Measurements from ENCODE around the gene WDFY2.
"Not testable (repeated sequence)": the region's sequence is repeated elsewhere in the genome, so short reads cannot be mapped to it uniquely, and the experiment has no call there.

Gene WDFY2

GRCh38 chr13:51632591-51633362 is 48.5 kb downstream of the WDFY2 start:
- no peak for DNase-seq

GRCh38 chr13:51635137-51635878 is 51.0 kb downstream of the WDFY2 start:
- DNase-seq: no peak

- no peak for DNase-seq
Measured at GRCh38 chr13:51636349-51636890, 52.2 kb downstream of the WDFY2 start.

- DNase-seq: no peak
Measured at GRCh38 chr13:51637852-51638215, 53.6 kb downstream of the WDFY2 start.

DNA sequence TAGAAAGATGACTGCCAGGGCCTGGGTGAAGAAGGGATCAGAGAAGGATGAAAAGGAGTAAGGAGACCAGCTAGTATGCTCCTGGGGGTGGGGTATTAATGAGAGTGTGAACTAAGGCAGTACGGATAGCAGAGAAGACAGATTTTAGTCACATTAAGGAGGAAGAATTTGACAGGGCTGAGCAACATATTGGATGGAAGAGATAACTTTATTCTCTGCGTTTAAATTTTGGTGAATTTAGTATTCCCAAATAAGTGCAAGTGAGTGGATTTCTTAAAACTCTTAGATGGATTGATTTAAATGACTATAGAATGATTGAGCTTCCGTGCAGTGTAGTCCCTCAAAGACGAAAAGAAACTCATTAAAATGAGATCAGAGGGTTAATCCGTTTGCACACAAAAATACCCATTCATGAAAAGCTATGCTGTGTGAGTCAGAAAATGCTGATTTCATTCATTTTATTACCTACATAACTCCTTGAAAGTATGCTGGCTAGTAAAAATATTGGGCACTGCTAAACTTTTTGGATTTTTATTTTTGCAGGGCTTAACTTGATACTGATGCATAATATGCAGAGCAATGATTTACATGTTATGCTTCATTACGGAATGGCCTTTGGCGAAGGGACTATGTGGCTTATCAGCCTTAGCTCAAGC is 54.1 kb downstream of the WDFY2 start:
- no peak for DNase-seq

GRCh38 chr13:51639171-51639570 is 54.9 kb downstream of the WDFY2 start:
- DNase-seq: no peak

DNA sequence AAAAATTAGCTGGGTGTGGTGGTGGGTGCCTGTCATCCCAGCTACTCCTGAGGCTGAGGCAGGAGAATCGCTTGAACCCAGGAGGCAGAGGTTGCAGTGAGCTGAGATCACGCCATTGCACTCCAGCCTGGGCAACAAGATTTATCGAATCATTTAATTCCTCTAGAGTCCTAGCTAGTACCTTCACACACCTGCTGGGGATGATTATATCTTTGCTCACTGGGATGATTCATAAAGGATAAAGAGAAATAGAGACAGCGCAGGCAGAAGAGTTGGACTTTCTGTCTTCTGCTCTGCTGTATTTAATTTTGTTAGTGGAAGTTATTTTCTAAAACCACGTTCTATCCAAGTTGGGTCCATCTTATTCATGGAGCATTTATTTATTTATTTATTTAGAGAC is 56.4 kb downstream of the WDFY2 start:
- not testable (repeated sequence) for DNase-seq

- no peak for DNase-seq
Measured at GRCh38 chr13:51643105-51643881, 59.0 kb downstream of the WDFY2 start.

DNA sequence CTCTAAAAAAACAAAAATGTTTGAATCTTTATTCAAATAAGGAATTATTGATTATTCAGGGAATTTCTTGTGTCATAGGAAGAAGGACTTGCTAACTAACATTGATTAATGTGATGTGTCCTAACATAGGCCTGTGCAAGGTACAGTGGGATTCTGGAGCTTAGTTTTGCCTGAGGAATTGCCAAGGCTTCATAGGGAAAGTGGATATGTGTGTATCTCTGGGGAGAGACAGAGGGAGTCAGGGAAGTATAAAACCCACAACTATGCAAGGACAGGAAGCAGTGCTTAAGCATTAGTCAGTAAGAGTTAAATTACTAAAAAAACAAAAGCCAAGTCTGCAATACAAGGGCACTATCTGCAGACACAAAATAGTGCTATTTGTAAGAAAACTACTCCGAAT is 59.6 kb downstream of the WDFY2 start:
- peak; percentile 24 for DNase-seq

DNA sequence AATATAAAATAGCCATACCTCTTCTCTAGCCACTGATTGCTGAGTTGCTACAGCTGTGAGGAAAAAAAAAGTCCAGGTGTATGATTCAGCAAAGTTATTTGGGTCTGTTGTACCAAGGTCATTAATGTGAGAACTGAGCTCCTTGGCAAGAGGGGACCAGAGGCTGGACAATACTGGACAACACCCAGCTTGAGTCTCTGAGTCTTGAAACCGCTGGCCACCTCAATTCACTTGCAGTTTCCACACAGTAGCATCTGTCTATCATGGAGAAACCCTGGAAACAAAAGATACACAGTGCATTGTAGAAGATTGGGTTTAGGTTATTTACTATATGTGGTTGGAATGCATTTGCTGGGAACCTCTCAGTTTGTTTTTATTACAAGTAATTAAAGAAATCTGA is 60.4 kb downstream of the WDFY2 start:
- no peak for DNase-seq

GRCh38 chr13:51645154-51645650 is 60.9 kb downstream of the WDFY2 start:
- DNase-seq: peak; percentile 88

DNA sequence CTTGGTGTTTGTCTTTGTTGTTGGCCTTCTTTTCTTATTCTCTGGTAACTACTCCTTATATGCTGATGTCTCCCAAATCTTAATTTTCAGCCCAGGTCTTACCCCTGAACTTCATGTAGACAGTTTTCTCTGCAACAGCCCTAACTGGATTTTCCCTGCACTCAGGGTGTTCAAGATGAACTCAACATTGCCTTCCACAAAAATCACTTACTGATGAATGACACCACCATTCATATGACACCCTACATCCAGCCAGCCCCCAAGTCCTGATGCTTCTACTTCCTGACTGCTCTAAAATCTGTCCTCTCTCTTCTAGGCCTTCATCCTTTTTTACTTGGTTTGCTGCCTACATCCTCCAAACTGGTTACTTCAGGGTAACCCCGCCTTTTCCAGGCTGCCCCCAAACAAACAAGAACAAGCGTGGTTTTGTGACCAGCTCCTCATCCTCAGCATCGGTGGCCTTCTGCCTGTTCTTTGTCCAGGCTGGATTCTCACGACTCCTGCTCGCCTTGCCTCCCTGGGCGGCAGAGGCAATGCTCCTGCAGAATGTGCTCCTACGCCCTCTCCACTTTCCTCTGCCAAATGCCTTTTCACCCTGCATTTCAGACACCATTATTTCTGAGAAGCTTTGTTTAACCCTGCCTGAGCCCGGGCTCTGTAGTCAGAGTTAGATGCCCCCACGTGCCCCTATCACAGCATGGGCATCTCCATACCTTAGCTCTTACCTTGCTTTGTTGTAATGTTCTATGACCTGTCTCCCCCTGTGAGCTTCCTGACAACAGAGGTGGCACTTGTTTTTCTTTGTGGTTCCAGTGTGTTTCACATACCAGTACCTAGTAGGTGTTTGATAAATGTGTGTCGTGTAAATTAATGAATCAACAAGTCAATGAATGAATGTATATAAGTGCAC is 61.8 kb downstream of the WDFY2 start:
- no peak for DNase-seq

- DNase-seq: no peak
Measured at GRCh38 chr13:51647067-51647466, 62.8 kb downstream of the WDFY2 start.

DNA sequence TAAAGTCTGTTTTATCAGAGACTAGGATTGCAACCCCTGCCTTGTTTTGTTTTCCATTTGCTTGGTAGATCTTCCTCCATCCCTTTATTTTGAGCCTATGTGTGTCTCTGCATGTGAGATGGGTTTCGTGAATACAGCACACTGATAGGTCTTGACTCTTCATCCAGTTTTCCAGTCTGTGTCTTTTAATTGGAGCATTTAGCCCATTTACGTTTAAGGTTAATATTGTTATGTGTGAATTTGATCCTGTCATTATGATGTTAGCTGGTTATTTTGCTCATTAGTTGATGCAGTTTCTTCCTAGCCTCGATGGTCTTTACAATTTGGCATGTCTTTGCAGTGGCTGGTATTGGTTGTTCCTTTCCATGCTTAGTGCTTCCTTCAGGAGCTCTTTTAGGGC is 67.9 kb downstream of the WDFY2 start:
- not testable (repeated sequence) for DNase-seq

- no peak for DNase-seq
Measured at GRCh38 chr13:51659276-51660127, 75.2 kb downstream of the WDFY2 start.

DNA sequence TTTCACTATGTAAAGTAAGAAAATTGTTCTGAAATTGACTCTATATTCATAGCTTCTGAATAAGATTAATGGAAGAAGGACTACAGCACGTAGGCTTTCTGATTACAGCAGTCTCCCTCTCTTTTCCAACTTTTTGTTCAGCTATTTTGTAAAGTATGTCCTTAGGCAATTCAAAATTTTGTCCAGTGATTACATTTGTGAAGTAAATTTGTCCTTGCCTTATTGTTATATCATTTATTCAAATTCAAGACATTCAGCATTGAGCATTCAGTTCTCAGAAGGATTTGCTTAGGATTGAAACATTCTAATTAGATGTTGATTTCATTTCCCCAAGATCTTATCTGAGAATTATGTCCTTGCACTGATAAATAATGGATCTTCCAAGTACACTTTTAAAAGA is 76.6 kb downstream of the WDFY2 start:
- no peak for DNase-seq

DNA sequence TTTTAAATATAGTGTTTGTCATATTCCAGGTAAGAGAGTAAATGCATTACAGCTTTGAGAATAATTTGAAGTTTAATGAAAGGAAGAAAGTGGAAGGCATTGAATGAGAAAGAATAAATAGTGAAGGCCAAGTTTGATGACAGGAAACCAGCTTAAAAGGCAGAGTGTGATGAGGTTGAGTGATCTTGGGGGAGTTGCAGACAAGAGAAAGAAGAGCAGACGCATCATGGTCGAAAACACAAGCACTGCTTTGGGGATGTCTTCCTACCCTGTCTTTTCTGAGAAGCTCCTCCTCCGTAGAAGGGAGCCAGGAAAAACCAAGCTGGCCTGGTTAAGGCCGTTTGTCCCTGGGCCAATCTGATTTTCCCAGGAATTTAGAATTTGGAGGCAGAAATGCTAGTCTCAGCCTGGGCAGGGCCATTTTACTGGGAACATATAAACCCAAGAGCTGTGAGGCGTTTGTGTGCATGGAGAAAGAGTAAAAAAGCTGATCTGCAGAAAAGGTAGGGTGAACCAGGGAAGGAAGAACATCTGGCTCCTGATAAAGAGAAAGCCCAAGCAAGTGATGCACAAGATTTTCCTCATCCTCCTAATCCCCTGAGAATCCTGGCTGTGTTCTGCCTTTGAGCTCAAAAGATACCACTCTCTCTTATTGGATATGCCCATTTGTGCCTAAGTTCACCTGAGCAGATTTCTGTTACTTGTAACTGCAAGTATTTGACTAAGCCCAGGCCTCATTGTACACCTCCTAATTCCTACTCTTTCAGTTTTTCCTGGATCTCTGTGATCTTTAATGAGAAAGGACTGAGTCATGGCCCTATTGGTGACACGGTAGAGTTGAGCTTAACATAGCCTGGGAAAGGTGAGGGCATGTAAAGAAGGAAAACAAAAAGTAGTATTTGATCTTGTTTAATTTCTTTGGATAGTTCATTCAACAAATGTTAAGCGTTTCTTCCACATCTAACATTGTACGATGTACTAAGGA is 80.0 kb downstream of the WDFY2 start:
- no peak for DNase-seq

DNA sequence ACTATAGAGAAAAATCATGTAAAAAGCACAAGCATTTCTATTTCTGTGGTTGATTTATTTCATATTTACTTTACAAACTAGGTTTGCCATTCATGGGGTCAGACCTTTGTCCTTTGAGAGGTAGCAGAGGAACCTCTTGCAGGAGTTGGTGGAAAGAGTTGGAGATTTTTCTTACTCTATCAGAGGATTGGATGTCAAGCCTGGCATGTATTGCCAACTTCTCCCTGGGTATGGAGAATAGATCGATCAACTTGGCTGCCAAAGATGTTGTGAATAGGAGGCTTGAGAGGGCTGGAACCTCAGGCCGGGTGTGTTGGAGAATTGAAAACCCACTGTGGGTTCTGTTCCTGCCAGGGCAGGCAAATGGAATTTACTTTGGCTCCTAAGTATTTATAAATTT is 81.2 kb downstream of the WDFY2 start:
- no peak for DNase-seq

- DNase-seq: no peak
Measured at GRCh38 chr13:51666374-51666773, 82.1 kb downstream of the WDFY2 start.
